PFSK-1 (cell line): ENCODE results near the gene C6orf52.

Source experiments
- FOXP2 ChIP-seq: optimal IDR thresholded peaks from 2 replicates; pipeline ENCODE3; 2011; ENCODE audit warnings: borderline replicate concordance, control low read depth, inconsistent platforms; ENCODE audit not compliant: insufficient read depth; ENCODE audit errors: extremely low read length, extremely low read depth
- POLR2AphosphoS5 ChIP-seq: IDR thresholded peaks from 2 replicates; pipeline ENCODE4 v1.6.1; 2012; ENCODE audit warnings: low read depth, mild to moderate bottlenecking, control low read depth, low read length, moderate library complexity
- REST ChIP-seq, 2 experiments: IDR thresholded peaks; 2 replicates each; pipeline versions ENCODE4 v1.6.1 to v1.8.0; 2011 to 2012; ENCODE audit warnings: low read depth in 2 of 2, low read length in 2 of 2, control low read depth in 1 of 2, inconsistent platforms in 1 of 2, mild to moderate bottlenecking in 1 of 2, moderate library complexity in 1 of 2; ENCODE audit not compliant: insufficient read depth in 1 of 2
- SIN3A ChIP-seq: IDR thresholded peaks from 2 replicates; pipeline ENCODE4 v1.6.1; 2012; ENCODE audit warnings: mild to moderate bottlenecking, low read length, moderate library complexity, borderline replicate concordance; ENCODE audit not compliant: insufficient read depth
- TAF1 ChIP-seq: IDR thresholded peaks from 2 replicates; pipeline ENCODE4 v1.6.1; 2012; ENCODE audit warnings: low read length, control low read depth, borderline replicate concordance; ENCODE audit not compliant: insufficient read depth

Gene C6orf52

GRCh38 chr6:10720960-10721849, 26.8 kb upstream of the C6orf52 start:
- TF ChIP-seq POLR2AphosphoS5, result peak; percentile 64; the same call in 1 of the 2 replicates

- TF ChIP-seq REST (IDR thresholded peaks at IDR 0.05; ENCODE audit: insufficient read depth in 1 of 2, low read depth in 2 of 2, low read length in 2 of 2), result no peak
- TF ChIP-seq POLR2AphosphoS5, result peak; percentile 44; the same call in 1 of the 2 replicates
Observed at GRCh38 chr6:10720265-10720959, 26.0 kb upstream of the C6orf52 start.

- TF ChIP-seq REST (IDR thresholded peaks at IDR 0.05; ENCODE audit: insufficient read depth in 1 of 2, low read depth in 2 of 2, low read length in 2 of 2) (no peak), FOXP2 (no peak), POLR2AphosphoS5 (no peak), TAF1 (no peak), SIN3A (no peak)
Observed at GRCh38 chr6:10719964-10720264, 25.5 kb upstream of the C6orf52 start.

- no peak for TF ChIP-seq TAF1
- TF ChIP-seq REST (IDR thresholded peaks at IDR 0.05; ENCODE audit: insufficient read depth in 1 of 2, low read depth in 2 of 2, low read length in 2 of 2), result no peak
- TF ChIP-seq SIN3A, result no peak
- TF ChIP-seq FOXP2, result no peak
- no peak for TF ChIP-seq POLR2AphosphoS5
Observed at GRCh38 chr6:10719296-10719963, 25.0 kb upstream of the C6orf52 start.

GRCh38 chr6:10713962-10714361, 19.5 kb upstream of the C6orf52 start:
- TF ChIP-seq FOXP2 (no peak), TAF1 (no peak), REST (IDR thresholded peaks at IDR 0.05; ENCODE audit: insufficient read depth in 1 of 2, low read depth in 2 of 2, low read length in 2 of 2) (no peak), SIN3A (no peak), POLR2AphosphoS5 (no peak)
